Glomerular endothelial cell (primary cell): ENCODE measurements around the gene ISOC1. TPM values are rescaled to one million over a fixed set of nuclear protein-coding genes. Genes with fewer than 3 reads are reported as not detected.

Experiments used
- DNase-seq: peaks from one replicate; pipeline ENCODE4 v3.0.0-alpha.2; 2011; ENCODE audit warnings: low read depth, low spot score; ENCODE audit errors: extremely low read depth
- total RNA-seq: library from RNA; depleted of rRNA; stranded (reverse); fragments of >200 nt; gene quantifications from 2 replicates; pipeline ENCODE4 v1.2.3, GENCODE V29; 2015

The ISOC1 gene
- total RNA-seq, 1 donor from 2014 or later = 19.1 TPM

- DNase-seq = no peak
Observed at GRCh38 chr5:129094924-129095899, 663 bp downstream of the ISOC1 start.

GRCh38 chr5:129096382-129096991 lies 1.9 kb downstream of the ISOC1 start:
- no peak for DNase-seq

- DNase-seq = no peak
Observed at GRCh38 chr5:129097498-129098296, 3.1 kb downstream of the ISOC1 start.

GRCh38 chr5:129098488-129099183 lies 4.1 kb downstream of the ISOC1 start:
- no peak for DNase-seq

- DNase-seq = no peak
Observed at GRCh38 chr5:129099184-129099569, 4.6 kb downstream of the ISOC1 start.

- DNase-seq = no peak
Observed at GRCh38 chr5:129101794-129102193, 7.2 kb downstream of the ISOC1 start.

- DNase-seq = no peak
Observed at GRCh38 chr5:129103397-129103796, 8.8 kb downstream of the ISOC1 start.

GRCh38 chr5:129104915-129105455 lies 10.4 kb downstream of the ISOC1 start:
- DNase-seq = no peak

GRCh38 chr5:129107637-129108036 lies 13.1 kb downstream of the ISOC1 start:
- DNase-seq = no peak

GRCh38 chr5:129110742-129111141 lies 16.2 kb downstream of the ISOC1 start:
- DNase-seq = no peak

- no peak for DNase-seq
Observed at GRCh38 chr5:129111351-129111750, 16.8 kb downstream of the ISOC1 start.

GRCh38 chr5:129112295-129112694 lies 17.7 kb downstream of the ISOC1 start:
- DNase-seq = no peak

GRCh38 chr5:129113867-129114266 lies 19.3 kb downstream of the ISOC1 start:
- no peak for DNase-seq

- DNase-seq = no peak
Observed at GRCh38 chr5:129114539-129115193, 20.1 kb downstream of the ISOC1 start.

GRCh38 chr5:129115680-129116079 lies 21.1 kb downstream of the ISOC1 start:
- no peak for DNase-seq

- no peak for DNase-seq
Observed at GRCh38 chr5:129116797-129117196, 22.2 kb downstream of the ISOC1 start.

GRCh38 chr5:129118405-129118804 lies 23.9 kb downstream of the ISOC1 start:
- DNase-seq = no peak

- no peak for DNase-seq
Observed at GRCh38 chr5:129118826-129119225, 24.3 kb downstream of the ISOC1 start.

- DNase-seq = no peak
Observed at GRCh38 chr5:129120158-129120581, 25.6 kb downstream of the ISOC1 start.

GRCh38 chr5:129122560-129122959 lies 28.0 kb downstream of the ISOC1 start:
- DNase-seq = no peak
